GM12874 (cell line): ENCODE results near the gene ADM2.

Experiments used
- TF ChIP-seq, protein P1 (sequence below): IDR thresholded peaks from 2 replicates; pipeline ENCODE4 v1.5.1; 2011; ENCODE audit warnings: low read depth, mild to moderate bottlenecking, control low read depth, low read length, moderate library complexity; ENCODE audit not compliant: insufficient read depth

ADM2 gene

DNA sequence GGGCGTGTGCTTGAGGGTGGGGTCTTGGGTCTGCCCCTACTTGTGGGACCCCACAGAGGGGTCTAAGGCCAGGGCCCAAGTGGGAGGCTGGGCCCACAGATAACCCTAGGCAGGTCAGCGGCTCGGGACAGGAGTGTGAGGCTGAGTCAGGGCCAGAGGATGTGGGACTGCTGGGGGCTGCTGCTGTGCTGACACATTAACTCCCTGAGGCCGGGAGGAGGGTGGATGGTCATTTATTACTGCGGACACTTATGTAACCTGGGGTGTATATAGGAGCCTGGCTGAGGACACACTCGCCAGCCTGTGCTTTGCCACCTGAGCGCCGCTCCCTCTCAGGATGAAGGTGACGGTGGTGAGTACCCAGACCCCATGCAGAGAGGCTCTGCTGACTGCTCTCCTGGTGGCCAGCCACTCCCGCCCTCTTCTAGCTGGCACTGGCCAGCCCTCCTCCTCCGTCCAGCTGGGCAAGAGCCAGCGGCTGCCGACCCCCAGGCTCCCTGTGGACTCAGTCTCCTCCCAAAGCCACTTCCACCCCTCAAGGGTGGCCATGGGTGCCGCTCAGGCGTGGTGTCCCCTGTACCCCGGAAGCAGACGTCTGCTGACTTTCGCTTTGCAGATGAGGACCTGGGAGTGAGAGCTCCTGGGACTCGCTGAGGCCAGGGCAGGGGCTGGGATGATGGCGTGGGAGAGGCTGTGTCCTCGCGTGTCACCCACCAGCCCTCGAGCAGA, 5.4 kb downstream of the ADM2 start, which contains the start of gene MIOX:
TSS of gene MIOX (plus strand) at position 299 of the 729 bp plus-strand sequence. CDS start at position 338, 39 bp downstream.
- TF ChIP-seq, protein P1, sequence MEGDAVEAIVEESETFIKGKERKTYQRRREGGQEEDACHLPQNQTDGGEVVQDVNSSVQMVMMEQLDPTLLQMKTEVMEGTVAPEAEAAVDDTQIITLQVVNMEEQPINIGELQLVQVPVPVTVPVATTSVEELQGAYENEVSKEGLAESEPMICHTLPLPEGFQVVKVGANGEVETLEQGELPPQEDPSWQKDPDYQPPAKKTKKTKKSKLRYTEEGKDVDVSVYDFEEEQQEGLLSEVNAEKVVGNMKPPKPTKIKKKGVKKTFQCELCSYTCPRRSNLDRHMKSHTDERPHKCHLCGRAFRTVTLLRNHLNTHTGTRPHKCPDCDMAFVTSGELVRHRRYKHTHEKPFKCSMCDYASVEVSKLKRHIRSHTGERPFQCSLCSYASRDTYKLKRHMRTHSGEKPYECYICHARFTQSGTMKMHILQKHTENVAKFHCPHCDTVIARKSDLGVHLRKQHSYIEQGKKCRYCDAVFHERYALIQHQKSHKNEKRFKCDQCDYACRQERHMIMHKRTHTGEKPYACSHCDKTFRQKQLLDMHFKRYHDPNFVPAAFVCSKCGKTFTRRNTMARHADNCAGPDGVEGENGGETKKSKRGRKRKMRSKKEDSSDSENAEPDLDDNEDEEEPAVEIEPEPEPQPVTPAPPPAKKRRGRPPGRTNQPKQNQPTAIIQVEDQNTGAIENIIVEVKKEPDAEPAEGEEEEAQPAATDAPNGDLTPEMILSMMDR, result no peak

DNA sequence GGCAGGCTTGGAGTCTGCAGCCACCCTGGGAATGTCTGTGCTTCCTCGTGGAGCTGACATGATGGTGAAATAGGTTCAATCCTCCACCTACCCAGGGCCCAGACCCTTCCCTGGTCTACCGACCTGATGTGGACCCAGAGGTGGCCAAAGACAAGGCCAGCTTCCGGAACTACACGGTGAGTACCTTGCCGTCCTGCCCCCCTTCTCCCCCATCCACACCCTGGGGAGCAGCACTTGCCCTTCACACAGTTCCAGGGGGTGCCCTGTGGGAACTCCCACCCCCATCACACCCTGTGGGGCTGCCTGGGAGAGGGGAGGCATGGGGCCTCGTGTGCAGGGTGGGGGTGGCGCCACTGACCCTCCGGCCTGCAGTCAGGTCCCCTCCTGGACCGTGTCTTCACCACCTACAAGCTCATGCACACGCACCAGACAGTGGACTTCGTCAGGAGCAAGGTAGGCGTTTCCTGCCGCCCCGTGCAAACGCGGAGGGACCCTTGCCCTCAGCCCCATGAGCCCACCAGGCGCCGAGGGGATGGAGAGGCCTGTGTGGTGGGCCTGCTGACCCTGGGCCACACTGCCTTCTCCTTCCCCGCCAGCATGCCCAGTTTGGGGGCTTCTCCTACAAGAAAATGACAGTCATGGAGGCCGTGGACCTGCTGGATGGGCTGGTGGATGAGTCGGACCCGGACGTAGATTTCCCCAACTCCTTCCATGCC, 6.1 kb downstream of the ADM2 start:
- TF ChIP-seq, protein P1, result no peak

DNA sequence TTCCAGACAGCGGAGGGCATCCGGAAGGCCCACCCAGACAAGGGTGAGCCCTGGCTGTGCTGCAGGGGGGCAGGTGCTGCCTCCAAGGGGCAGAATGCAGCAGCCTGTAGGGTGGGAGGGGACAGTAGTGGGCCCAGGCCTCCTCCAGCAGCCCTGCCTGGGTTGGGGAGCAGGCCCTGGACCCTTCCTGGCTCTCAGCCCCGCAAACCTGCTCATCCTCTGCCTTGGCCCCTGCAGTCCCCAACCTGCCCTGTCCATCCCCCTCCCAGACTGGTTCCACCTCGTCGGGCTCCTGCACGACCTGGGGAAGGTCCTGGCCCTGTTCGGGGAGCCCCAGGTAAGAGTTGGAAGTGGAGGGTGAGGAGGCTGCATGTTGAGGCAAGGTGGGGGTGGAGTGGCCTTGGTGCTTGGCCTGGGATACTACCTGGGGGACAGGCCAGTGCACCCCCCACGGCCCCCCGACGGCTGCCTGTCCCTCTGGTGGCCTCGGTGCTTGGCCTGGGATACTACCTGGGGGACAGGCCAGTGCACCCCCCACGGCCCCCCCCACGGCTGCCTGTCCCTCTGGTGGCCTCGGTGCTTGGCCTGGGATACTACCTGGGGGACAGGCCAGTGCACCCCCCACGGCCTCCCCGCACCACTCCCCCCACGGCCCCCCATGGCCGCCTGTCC, 6.8 kb downstream of the ADM2 start:
- TF ChIP-seq, protein P1, result no peak

DNA sequence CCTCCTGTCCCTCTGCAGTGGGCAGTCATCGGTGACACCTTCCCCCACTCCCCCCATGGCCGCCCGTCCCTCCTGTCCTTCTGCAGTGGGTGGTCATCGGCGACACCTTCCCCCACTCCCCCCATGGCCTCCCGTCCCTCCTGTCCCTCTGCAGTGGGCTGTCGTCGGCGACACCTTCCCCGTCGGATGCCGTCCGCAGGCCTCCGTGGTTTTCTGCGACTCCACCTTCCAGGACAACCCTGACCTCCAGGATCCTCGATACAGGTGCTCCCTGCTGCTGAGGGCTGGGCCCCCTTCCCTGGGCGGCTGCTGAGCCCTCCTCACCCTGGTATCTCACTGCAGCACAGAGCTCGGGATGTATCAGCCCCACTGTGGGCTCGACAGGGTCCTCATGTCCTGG, 7.5 kb downstream of the ADM2 start:
- TF ChIP-seq, protein P1, result no peak

DNA sequence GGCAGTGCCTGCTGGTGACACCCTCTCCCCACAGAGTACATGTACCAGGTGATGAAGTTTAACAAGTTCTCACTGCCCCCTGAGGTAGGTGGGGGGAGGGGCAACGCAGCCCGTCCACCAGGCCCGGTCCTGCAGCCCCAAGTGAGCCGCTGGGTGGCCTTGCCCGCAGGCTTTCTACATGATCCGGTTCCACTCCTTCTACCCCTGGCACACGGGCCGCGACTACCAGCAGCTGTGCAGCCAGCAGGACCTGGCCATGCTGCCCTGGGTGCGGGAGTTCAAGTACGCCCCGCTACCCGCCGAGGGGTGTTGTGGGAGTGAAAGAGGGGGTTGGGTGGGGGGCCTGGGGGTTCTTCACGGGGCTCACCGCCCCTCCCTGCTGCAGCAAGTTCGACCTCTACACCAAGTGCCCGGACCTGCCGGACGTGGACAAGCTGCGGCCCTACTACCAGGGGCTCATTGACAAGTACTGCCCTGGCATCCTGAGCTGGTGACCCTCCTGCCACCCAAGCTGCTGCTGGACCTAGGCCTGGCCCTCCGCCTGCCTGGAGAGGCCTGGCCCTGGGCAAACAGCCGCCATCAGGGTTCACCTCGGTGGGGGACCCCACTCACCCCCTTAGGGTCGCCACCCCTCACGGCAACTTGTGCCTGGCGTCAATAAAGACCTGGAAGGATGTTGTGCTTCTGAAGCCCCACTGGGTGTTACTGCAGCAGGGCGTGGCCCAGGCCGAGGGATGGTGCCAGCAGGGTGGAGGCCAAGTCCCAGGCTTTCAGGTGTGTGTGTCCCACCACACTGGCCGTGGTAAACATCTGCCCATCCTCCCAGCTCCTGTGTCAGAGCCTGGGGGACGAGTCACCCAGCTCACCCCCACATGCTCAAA, 8.3 kb downstream of the ADM2 start:
- TF ChIP-seq, protein P1, result no peak

DNA sequence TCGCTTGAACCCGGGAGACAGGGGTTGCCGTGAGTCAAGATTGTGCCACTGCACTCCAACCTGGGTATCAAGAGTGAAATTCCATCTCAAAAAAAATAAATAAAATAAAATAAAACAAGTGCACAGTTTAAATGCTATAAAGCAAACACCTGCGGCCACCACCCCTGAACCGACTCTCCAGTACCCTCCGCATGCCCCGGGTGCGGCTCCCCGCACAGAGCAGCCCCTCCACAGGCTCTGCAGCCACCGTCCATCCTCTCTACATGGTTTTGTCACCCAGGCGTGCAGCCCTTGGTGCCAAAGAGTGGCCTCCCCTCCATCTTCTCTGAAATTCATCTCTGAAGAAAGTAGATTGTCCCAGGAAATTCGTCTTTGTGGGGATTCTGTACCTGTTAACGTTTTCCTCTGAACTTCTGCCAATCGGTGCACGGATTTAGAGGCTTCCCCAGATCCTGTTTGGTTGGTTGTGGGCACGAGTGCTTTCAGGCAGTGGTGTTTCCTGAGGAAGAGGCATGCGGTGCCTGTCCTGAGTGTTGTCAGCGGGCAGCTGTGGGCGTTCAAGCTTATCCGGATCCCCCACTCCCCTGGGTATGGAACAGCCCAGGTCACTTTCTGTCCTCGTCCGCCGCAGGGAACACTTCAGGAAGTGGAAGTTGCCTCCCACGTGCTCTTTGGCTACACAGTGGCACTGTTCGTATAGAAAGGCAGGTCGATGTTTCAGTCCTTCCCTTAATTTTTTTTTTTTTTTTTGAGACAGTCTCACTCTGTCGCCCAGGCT, 9.4 kb downstream of the ADM2 start:
- TF ChIP-seq, protein P1, result no peak
